GM12878 (cell line): Measurements from ENCODE around the gene PTPRN2. TPM values are rescaled to one million over a fixed set of nuclear protein-coding genes. Genes with fewer than 3 reads are reported as not detected.

Experiments used
- ATAC-seq: fragments of 200-7000 bp; cut with Tn5 transposase; 3 replicates; pipeline ENCODE4 v1.9.1; 2020; ENCODE audit warnings: mild to moderate bottlenecking, moderate library complexity
- BruUV-seq: library from RNA; stranded (reverse); fragments of 400-500 nt; replicated peaks from 2 replicates; lab custom pipeline; 2021; lab: Mats Ljungman, UMichigan
- CTCF ChIA-PET: fragments of 300-600 bp; sonication (Branson Sonifier 250); formaldehyde crosslinking; extraction: SDS; loops from one replicate; lab custom pipeline; 2021; ENCODE audit warnings: inconsistent platforms; lab: Yijun Ruan, JAX
- POLR2A ChIA-PET: fragments of 350-600 bp; formaldehyde crosslinking; extraction: SDS; loops from one replicate; lab custom pipeline; 2021; ENCODE audit warnings: inconsistent platforms; lab: Charles Lee
- RAD21 ChIA-PET: fragments of 300-600 bp; sonication (Branson Sonifier 250); formaldehyde crosslinking; loops from one replicate; lab custom pipeline; 2023; ENCODE audit warnings: antibody characterized with exemption; ENCODE audit not compliant: unreplicated experiment; lab: Charles Lee
- SMC1A ChIA-PET: fragments of 300-600 bp; sonication (Branson Sonifier 250); formaldehyde crosslinking; loops from one replicate; lab custom pipeline; 2023; ENCODE audit not compliant: unreplicated experiment, uncharacterized antibody; lab: Charles Lee
- DNase-seq: peaks from one replicate; pipeline ENCODE4 v3.0.0-alpha.2; 2011; ENCODE audit warnings: low read depth, low spot score
- FAIRE-seq: peaks from 3 replicates; lab custom pipeline; 2011; peaks lifted over from hg19 to GRCh38; lab: Jason Lieb, UNC
- H2AFZ ChIP-seq: 2 replicates; pipeline ENCODE4 v1.6.0; 2011; ENCODE audit warnings: low read depth, low read length, control low read depth; ENCODE audit not compliant: control insufficient read depth
- H3K27ac ChIP-seq: 2 replicates; pipeline ENCODE4 v1.5.1; 2011; ENCODE audit warnings: control low read depth; ENCODE audit not compliant: control insufficient read depth, insufficient read depth
- H3K27me3 ChIP-seq, 2 experiments: replicated peaks in 1 of 2; 2 replicates each; pipeline versions ENCODE4 v1.6.0 to v1.6.1; 2011; ENCODE audit warnings: low read length in 1 of 2; ENCODE audit not compliant: control insufficient read depth in 2 of 2, insufficient read depth in 2 of 2
- H3K36me3 ChIP-seq, 2 experiments: 2 replicates each; pipeline ENCODE4 v1.5.1; 2011; ENCODE audit warnings: low read length in 1 of 2; ENCODE audit not compliant: control insufficient read depth in 2 of 2, insufficient read depth in 2 of 2
- H3K4me1 ChIP-seq: 2 replicates; pipeline ENCODE4 v1.6.1; 2011; ENCODE audit warnings: mild to moderate bottlenecking, low read length, moderate library complexity, mixed read lengths; ENCODE audit not compliant: control insufficient read depth, insufficient read depth
- H3K4me2 ChIP-seq: 2 replicates; pipeline ENCODE4 v1.6.0; 2011; ENCODE audit warnings: control low read depth; ENCODE audit not compliant: control insufficient read depth, insufficient read depth
- H3K4me3 ChIP-seq: fragments of 200-600 bp; sonication (generic); 2 replicates; pipeline ENCODE4 v1.5.1; 2016
- H3K79me2 ChIP-seq: 2 replicates; pipeline ENCODE4 v1.6.0; 2011; ENCODE audit warnings: low read length; ENCODE audit not compliant: control insufficient read depth, insufficient read depth
- H3K9ac ChIP-seq: 2 replicates; pipeline ENCODE4 v1.8.0; 2011; ENCODE audit warnings: low read length, control low read depth, mixed read lengths; ENCODE audit not compliant: control insufficient read depth, insufficient read depth
- H3K9me3 ChIP-seq: replicated peaks from 3 replicates; pipeline ENCODE4 v1.5.1; 2011; ENCODE audit warnings: mild to moderate bottlenecking, low read length; ENCODE audit not compliant: control insufficient read depth, insufficient read depth
- H4K20me1 ChIP-seq: 2 replicates; pipeline ENCODE4 v1.6.0; 2011; ENCODE audit not compliant: control insufficient read depth, insufficient read depth
- HSF1 ChIP-seq: fragments of 150-350 bp; IDR thresholded peaks from 2 replicates; pipeline ENCODE4 v1.6.1; 2014; ENCODE audit warnings: mild to moderate bottlenecking, low read depth, low read length
- MEF2B ChIP-seq: fragments of 450-650 bp; IDR thresholded peaks from 2 replicates; pipeline ENCODE4 v1.6.1; 2018; ENCODE audit warnings: mild to moderate bottlenecking, moderate library complexity; ENCODE audit not compliant: partially characterized antibody, poor library complexity, severe bottlenecking
- POLR2AphosphoS5 ChIP-seq: IDR thresholded peaks from 2 replicates; pipeline ENCODE4 v1.6.1; 2011; ENCODE audit warnings: mild to moderate bottlenecking, low read length, inconsistent platforms
- SREBF1 ChIP-seq: IDR thresholded peaks from 2 replicates; pipeline ENCODE4 v1.6.1; 2012; ENCODE audit warnings: mild to moderate bottlenecking, low read length
- TAF1 ChIP-seq: IDR thresholded peaks from 2 replicates; pipeline ENCODE4 v1.6.1; 2011; ENCODE audit warnings: mild to moderate bottlenecking, low read depth, low read length, borderline replicate concordance
- TARDBP ChIP-seq: IDR thresholded peaks from 2 replicates; pipeline ENCODE4 v1.6.1; 2016; ENCODE audit warnings: borderline replicate concordance
- YY1 ChIP-seq: IDR thresholded peaks from 2 replicates; pipeline ENCODE4 v1.6.1; 2011; ENCODE audit warnings: low read depth, mild to moderate bottlenecking, low read length
- WGBS: methylation state at CpG from one replicate; pipeline ENCODE4 v1.1.6; 2016; ENCODE audit warnings: low lambda C conversion rate; ENCODE audit not compliant: insufficient replicate concordance, insufficient coverage; ENCODE audit errors: missing lambda C conversion rate; 5-methylcytosine and 5-hydroxymethylcytosine counted together
- in situ Hi-C: fragments of 300-500 bp; cut with MboI; formaldehyde crosslinking; loops from 9 replicates; pipeline ENCODE4 v1.14.3; 2018; ENCODE audit warnings: mixed read lengths
- intact Hi-C: fragments of 100-400 bp; cut with micrococcal nuclease; formaldehyde crosslinking; loops from one replicate; pipeline ENCODE4 v1.14.2; 2022; ENCODE audit not compliant: unreplicated experiment
- polyA plus RNA-seq, 11 experiments: library from polyadenylated mRNA; depleted of rRNA in 4 of 11; unstranded in 6 of 11; stranded (reverse) in 5 of 11; fragments of >200 nt; fragmentation: Nextera tagmentation in 4 of 11; fragmentation: Illumina TruSeq in 1 of 11; extraction: Ambion mirVana in 4 of 11; extraction: Trizol in 1 of 11; gene quantifications; 1 replicate in 1 of 11; 2 replicates in 10 of 11; pipeline versions ENCODE4 v1.2.1 to v1.2.3, GENCODE V29; 2011 to 2016; ENCODE audit warnings: inconsistent platforms in 2 of 11, missing spikeins in 2 of 11, low read depth in 1 of 11
- total RNA-seq, 4 experiments: library from RNA; depleted of rRNA in 3 of 4; stranded (reverse); fragments of >200 nt in 3 of 4; fragmentation: Illumina TruSeq in 1 of 4; extraction: Trizol in 1 of 4; gene quantifications; 2 replicates each; pipeline versions ENCODE4 v1.2.1 to v1.2.3, GENCODE V29; 2013 to 2021
- TF ChIP-seq, protein P1 (sequence below): fragments of 450-650 bp; IDR thresholded peaks from 2 replicates; pipeline ENCODE4 v1.6.1; 2017; ENCODE audit warnings: mild to moderate bottlenecking
- TF ChIP-seq, protein P2 (sequence below): IDR thresholded peaks from 2 replicates; pipeline ENCODE4 v1.6.1; 2012; ENCODE audit warnings: mild to moderate bottlenecking, low read depth, low read length

PTPRN2 gene
- total and polyA plus RNA-seq, 10 of the 15 experiments (the other 5 are each of a cell fraction or from before 2014, with no cell fraction given), result 5.4 TPM; not detected in 9

GRCh38 chr7:157715071-157715937 is 872.3 kb downstream of the PTPRN2 start (continued):
- TF ChIP-seq HSF1 (no peak), POLR2AphosphoS5 (no peak), TAF1 (no peak), YY1 (no peak), SREBF1 (no peak)

GRCh38 chr7:157714166-157715070 is 873.2 kb downstream of the PTPRN2 start:
- H3K9ac ChIP-seq, result no peak overlapping the region
- H3K36me3 ChIP-seq, result no peaks in the 10 kb centered on the region
- no peaks in the 10 kb centered on the region for H3K27me3 ChIP-seq
- ChIA-PET RAD21 (no interaction called here), POLR2A (no interaction called here), SMC1A (no interaction called here), CTCF (interaction anchor here (0.6 kb wide), 1 partner anchor 317 kb away, joined by 3 read pairs; no protein-coding TSS in a partner anchor)
- H3K27ac ChIP-seq, result no peak overlapping the region
- FAIRE-seq, result no peak
- DNase-seq, result no peak
- in situ Hi-C loops (no loop called here), intact Hi-C loops (no loop called here)
- H2AFZ ChIP-seq, result no peak overlapping the region
- BruUV-seq, result no TSS peak
- H3K9me3 ChIP-seq, result no peaks in the 10 kb centered on the region; the same call in 2 of the 3 replicates
- 60% methylated on average over 29 of the region's 29 CpGs for WGBS
- H3K4me1 ChIP-seq, result no peaks in the 10 kb centered on the region
- no peaks in the 10 kb centered on the region for H3K79me2 ChIP-seq
- H3K4me3 ChIP-seq, result no peak overlapping the region
- TF ChIP-seq MEF2B (no peak), TARDBP (no peak)
- TF ChIP-seq, protein P1, sequence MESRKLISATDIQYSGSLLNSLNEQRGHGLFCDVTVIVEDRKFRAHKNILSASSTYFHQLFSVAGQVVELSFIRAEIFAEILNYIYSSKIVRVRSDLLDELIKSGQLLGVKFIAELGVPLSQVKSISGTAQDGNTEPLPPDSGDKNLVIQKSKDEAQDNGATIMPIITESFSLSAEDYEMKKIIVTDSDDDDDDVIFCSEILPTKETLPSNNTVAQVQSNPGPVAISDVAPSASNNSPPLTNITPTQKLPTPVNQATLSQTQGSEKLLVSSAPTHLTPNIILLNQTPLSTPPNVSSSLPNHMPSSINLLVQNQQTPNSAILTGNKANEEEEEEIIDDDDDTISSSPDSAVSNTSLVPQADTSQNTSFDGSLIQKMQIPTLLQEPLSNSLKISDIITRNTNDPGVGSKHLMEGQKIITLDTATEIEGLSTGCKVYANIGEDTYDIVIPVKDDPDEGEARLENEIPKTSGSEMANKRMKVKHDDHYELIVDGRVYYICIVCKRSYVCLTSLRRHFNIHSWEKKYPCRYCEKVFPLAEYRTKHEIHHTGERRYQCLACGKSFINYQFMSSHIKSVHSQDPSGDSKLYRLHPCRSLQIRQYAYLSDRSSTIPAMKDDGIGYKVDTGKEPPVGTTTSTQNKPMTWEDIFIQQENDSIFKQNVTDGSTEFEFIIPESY, result no peak
- TF ChIP-seq, protein P2, sequence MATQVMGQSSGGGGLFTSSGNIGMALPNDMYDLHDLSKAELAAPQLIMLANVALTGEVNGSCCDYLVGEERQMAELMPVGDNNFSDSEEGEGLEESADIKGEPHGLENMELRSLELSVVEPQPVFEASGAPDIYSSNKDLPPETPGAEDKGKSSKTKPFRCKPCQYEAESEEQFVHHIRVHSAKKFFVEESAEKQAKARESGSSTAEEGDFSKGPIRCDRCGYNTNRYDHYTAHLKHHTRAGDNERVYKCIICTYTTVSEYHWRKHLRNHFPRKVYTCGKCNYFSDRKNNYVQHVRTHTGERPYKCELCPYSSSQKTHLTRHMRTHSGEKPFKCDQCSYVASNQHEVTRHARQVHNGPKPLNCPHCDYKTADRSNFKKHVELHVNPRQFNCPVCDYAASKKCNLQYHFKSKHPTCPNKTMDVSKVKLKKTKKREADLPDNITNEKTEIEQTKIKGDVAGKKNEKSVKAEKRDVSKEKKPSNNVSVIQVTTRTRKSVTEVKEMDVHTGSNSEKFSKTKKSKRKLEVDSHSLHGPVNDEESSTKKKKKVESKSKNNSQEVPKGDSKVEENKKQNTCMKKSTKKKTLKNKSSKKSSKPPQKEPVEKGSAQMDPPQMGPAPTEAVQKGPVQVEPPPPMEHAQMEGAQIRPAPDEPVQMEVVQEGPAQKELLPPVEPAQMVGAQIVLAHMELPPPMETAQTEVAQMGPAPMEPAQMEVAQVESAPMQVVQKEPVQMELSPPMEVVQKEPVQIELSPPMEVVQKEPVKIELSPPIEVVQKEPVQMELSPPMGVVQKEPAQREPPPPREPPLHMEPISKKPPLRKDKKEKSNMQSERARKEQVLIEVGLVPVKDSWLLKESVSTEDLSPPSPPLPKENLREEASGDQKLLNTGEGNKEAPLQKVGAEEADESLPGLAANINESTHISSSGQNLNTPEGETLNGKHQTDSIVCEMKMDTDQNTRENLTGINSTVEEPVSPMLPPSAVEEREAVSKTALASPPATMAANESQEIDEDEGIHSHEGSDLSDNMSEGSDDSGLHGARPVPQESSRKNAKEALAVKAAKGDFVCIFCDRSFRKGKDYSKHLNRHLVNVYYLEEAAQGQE, result no peak
- TF ChIP-seq, all 136 proteins: peak for 0
- no peak overlapping the region for H3K4me2 ChIP-seq
- no peak for ATAC-seq
- H4K20me1 ChIP-seq, result no peaks in the 10 kb centered on the region
